ENCODE measurements around the gene ZNF146. TPM values are rescaled to one million over a fixed set of nuclear protein-coding genes. Genes with fewer than 3 reads are reported as not detected.

Gene ZNF146
- total and polyA plus RNA-seq, 2 of the 8 experiments (the other 6 are each of a cell fraction or from before 2014, with no cell fraction given) = 27.0 to 161 TPM

GRCh38 chr19:36215276-36216123, 594 bp downstream of the ZNF146 start (continued):
- no peak for TF ChIP-seq TAF7 (optimal IDR thresholded peaks at IDR 0.05; ENCODE audit: borderline replicate concordance, low read depth, low read length)
- no peak for TF ChIP-seq CEBPB (IDR thresholded peaks at IDR 0.05; ENCODE audit: low read depth, low read length)
- peak; percentile 14 for TF ChIP-seq PHF8 (conservative IDR thresholded peaks at IDR 0.05; ENCODE audit: low read depth, low read length)
- no peak for TF ChIP-seq EGR1 (IDR thresholded peaks at IDR 0.05; ENCODE audit: borderline replicate concordance, low read depth, low read length)
- TF ChIP-seq CREB1 (IDR thresholded peaks at IDR 0.05) = peak; percentile 45; the same call in 1 of the 2 replicates
- TF ChIP-seq CHD1 (IDR thresholded peaks at IDR 0.05; ENCODE audit: low read depth, low read length) = peak; percentile 39; the same call in 1 of the 2 replicates
